Gastroesophageal sphincter (tissue), 4 donors: ENCODE data around the gene SNF8. TPM values are rescaled to one million over a fixed set of nuclear protein-coding genes. Genes with fewer than 3 reads are reported as not detected.

ENCODE experiments used
- ATAC-seq: fragments of 150-250 bp; one replicate; pipeline ENCODE4 v1.9.1; 2016; ENCODE audit warnings: mild to moderate bottlenecking, moderate library complexity
- H3K27ac ChIP-seq, 4 donors: fragments of 200-600 bp; sonication (generic) in 3 of 4; 1 replicate in 3 of 4; 2 replicates in 1 of 4; pipeline ENCODE4 v1.5.1; 2016 to 2019
- H3K27me3 ChIP-seq: fragments of 200-600 bp; sonication (generic); one replicate; pipeline ENCODE4 v1.5.1; 2019
- H3K36me3 ChIP-seq, 2 donors: fragments of 200-600 bp; sonication (generic); one replicate each; pipeline ENCODE4 v1.5.1; 2019; ENCODE audit warnings: control low read depth in 1 of 2
- H3K4me1 ChIP-seq, 3 donors: fragments of 200-600 bp; sonication (generic); 1 replicate in 2 of 3; 2 replicates in 1 of 3; pipeline ENCODE4 v1.5.1; 2016 to 2019; ENCODE audit warnings: control low read depth in 2 of 3
- H3K4me3 ChIP-seq, 2 donors: fragments of 200-600 bp; sonication (generic); one replicate each; pipeline ENCODE4 v1.5.1; 2019; ENCODE audit warnings: mild to moderate bottlenecking in 1 of 2, moderate library complexity in 1 of 2
- H3K9me3 ChIP-seq, 3 donors: fragments of 200-600 bp; sonication (generic); one replicate each; pipeline ENCODE4 v1.5.1; 2017 to 2019; ENCODE audit warnings: control low read depth in 2 of 3
- EP300 ChIP-seq: sonication (generic); formaldehyde crosslinking; IDR thresholded peaks from one replicate; pipeline ENCODE4 v1.6.1; 2017; ENCODE audit warnings: antibody characterized with exemption, mild to moderate bottlenecking
- POLR2A ChIP-seq, 2 donors: fragments of 450-650 bp; IDR thresholded peaks; one replicate each; pipeline ENCODE4 v1.6.1; 2017; ENCODE audit warnings: antibody characterized with exemption in 2 of 2, mild to moderate bottlenecking in 2 of 2, moderate library complexity in 1 of 2
- POLR2AphosphoS5 ChIP-seq: sonication (generic); formaldehyde crosslinking; IDR thresholded peaks from one replicate; pipeline ENCODE4 v1.6.1; 2017; ENCODE audit warnings: antibody characterized with exemption
- WGBS, 2 donors: methylation state at CpG; one replicate each; pipeline ENCODE4 v1.1.5; 2018; ENCODE audit warnings: low coverage in 1 of 2; 5-methylcytosine and 5-hydroxymethylcytosine counted together
- total RNA-seq, 4 donors: library from RNA; depleted of rRNA; stranded (reverse); fragments of >200 nt; gene quantifications; one replicate each; pipeline ENCODE4 v1.1.0, GENCODE V29; 2016
- TF ChIP-seq, protein P1 (sequence below), 4 experiments: fragments of 200-600 bp in 2 of 4; fragments of 450-650 bp in 2 of 4; sonication (generic) in 1 of 4; IDR thresholded peaks; one replicate each; pipeline ENCODE4 v1.5.1; 2017 to 2019; ENCODE audit warnings: antibody characterized with exemption in 4 of 4, mild to moderate bottlenecking in 2 of 4, moderate library complexity in 2 of 4

SNF8 gene
- total RNA-seq, 4 donors from 2014 or later = 74.3 to 127 (median 97.0) TPM

DNA sequence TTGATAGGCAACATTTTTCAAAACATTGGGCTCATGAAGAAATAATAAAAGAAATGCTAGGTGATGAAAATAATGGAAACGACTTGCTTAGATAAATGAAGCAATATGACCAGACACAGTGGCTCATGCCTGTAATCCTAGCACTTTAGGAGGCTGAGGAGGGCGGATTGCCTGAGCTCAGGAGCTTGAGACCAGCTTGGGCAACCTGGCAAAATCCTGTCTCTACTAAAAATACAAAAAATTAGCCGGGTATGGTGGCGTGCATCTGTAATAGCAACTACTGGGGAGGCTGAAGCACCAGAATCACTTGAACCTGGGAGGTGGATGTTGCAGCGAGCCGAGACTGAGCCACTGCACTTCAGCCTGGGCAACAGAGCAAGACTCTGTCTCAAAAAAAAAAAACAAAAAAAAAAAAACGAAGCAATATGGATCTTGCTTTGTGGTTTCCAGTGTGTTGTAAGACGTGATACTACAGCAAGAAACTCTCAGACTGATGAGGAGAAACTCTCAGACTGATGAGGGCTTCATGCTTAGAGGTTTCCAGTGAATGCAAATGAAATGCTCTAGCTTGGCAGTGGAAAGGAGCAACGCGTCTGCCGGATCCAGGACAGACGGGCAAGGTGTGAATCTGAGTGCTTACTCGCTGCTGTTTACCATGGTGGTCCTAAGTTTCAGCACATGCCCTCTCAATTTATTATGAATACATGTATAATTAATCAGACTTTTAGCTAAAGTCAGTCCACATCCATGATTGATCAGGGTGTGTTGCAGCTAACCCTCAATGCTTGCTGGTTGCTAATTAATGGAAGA is 41.0 kb upstream of the SNF8 start:
- H3K4me3 ChIP-seq = no peak overlapping the region
- peaks cover 95% of the 10 kb centered on the region for H3K27me3 ChIP-seq
- H3K4me1 ChIP-seq = no peaks in the 10 kb centered on the region
- H3K9me3 ChIP-seq = peaks cover 0 to 12% (median 0%) of the 10 kb centered on the region in 3 donors
- TF ChIP-seq EP300 = no peak
- TF ChIP-seq POLR2AphosphoS5 = no peak
- no peak for TF ChIP-seq POLR2A (IDR thresholded peaks at IDR 0.05)
- TF ChIP-seq, protein P1, sequence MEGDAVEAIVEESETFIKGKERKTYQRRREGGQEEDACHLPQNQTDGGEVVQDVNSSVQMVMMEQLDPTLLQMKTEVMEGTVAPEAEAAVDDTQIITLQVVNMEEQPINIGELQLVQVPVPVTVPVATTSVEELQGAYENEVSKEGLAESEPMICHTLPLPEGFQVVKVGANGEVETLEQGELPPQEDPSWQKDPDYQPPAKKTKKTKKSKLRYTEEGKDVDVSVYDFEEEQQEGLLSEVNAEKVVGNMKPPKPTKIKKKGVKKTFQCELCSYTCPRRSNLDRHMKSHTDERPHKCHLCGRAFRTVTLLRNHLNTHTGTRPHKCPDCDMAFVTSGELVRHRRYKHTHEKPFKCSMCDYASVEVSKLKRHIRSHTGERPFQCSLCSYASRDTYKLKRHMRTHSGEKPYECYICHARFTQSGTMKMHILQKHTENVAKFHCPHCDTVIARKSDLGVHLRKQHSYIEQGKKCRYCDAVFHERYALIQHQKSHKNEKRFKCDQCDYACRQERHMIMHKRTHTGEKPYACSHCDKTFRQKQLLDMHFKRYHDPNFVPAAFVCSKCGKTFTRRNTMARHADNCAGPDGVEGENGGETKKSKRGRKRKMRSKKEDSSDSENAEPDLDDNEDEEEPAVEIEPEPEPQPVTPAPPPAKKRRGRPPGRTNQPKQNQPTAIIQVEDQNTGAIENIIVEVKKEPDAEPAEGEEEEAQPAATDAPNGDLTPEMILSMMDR (IDR thresholded peaks at IDR 0.05) = no peak
- WGBS, 2 donors = 61 to 71% methylated on average over 8 to 12 of the region's 13 CpGs
- H3K36me3 ChIP-seq = no peaks in the 10 kb centered on the region
- no peak for ATAC-seq
- H3K27ac ChIP-seq = no peak overlapping the region

DNA sequence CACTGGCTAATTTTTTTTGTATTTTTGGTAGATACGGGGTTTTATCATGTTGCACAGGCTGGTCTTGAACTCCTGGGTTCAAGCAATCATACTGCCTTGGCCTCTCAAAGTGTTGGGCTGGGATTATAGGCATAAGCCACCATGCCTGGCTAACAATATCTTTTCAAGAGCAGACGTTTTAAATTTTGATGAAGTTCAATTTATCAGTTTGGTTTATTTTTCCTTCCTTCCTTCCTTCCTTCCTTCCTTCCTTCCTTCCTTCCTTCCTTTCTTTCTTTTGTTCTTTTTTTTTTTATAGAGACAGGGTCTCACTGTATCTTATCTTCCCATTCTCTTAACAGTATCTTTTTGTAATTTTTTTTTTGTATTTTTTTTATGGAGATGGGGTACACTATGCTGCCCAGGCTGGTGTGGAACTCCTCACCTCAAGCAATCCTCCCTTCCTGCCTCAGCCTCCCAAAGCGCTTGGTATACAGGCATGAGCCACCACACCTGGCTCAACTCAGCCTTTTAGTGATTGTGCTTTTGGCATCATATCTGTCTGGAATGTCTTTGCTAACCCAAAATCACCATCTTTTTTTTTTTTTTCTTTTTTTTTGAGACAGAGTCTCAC is 37.4 kb upstream of the SNF8 start:
- Histone ChIP-seq H3K27me3 (peaks cover 81% of the 10 kb centered on the region), H3K36me3 (no peaks in the 10 kb centered on the region)
- 71% methylated on average over 2 of the region's 3 CpGs; no CpG with 5 or more reads in 1 of the 2 donors for WGBS, 2 donors

DNA sequence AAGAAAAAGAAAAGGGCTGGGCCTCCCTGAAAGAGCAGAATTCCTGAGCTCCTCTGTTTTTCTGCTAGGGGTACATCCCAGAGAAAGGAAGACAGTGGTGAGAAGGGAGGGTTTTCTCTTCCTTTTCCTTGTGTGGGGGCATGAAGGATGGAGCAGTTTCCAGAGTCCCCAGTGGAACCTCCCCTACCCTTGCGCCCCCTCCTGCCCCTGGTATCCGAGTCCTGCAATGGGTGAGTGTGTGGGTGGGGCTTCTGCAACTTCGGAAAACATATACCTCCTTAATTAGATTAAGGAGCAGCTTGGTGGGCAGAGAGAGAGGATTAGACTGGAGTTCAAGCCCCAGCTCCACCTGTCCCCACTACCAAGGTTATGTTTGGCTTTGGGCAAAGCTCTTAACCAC is 29.2 kb upstream of the SNF8 start:
- Histone ChIP-seq H3K9me3 (no peaks in the 10 kb centered on the region), H3K4me3 (no peak overlapping the region), H3K4me1 (peaks cover 0 to 10% (median 0%) of the 10 kb centered on the region in 3 donors), H3K27ac (no peak overlapping the region), H3K36me3 (no peaks in the 10 kb centered on the region), H3K27me3 (peaks cover 84% of the 10 kb centered on the region)
- TF ChIP-seq, protein P1 (IDR thresholded peaks at IDR 0.05) = no peak
- TF ChIP-seq POLR2AphosphoS5 = no peak
- TF ChIP-seq EP300 = no peak
- TF ChIP-seq POLR2A (IDR thresholded peaks at IDR 0.05) = no peak
- 40 to 61% methylated on average over 1 to 2 of the region's 3 CpGs for WGBS, 2 donors
- no peak for ATAC-seq

More for the DNA sequence above, 37.4 kb upstream of the SNF8 start:
- H3K9me3 ChIP-seq = peaks cover 0 to 12% (median 0%) of the 10 kb centered on the region in 3 donors
- TF ChIP-seq POLR2AphosphoS5 (no peak), EP300 (no peak), POLR2A (IDR thresholded peaks at IDR 0.05) (no peak)
- TF ChIP-seq, protein P1 (IDR thresholded peaks at IDR 0.05) = no peak
- H3K4me3 ChIP-seq = no peak overlapping the region
- H3K27ac ChIP-seq = no peak overlapping the region
- ATAC-seq = no peak
- H3K4me1 ChIP-seq = no peaks in the 10 kb centered on the region

DNA sequence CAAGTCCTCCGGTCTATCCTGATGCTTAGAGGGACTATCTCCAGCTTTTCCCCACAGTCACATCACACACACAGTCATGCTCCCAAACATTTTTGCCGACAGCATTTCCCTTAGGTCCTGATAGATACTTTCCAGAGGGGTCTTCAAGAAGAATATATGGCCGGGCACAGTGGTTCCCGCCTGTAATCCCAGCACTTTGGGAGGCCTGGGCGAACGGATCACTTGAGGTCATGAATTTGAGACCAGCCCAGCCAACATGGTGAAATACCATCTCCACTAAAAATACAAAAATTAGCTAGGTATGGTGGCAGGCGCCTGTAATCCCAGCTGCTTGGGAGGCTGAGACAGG is 28.1 kb upstream of the SNF8 start:
- TF ChIP-seq POLR2A (IDR thresholded peaks at IDR 0.05) (no peak), EP300 (no peak), POLR2AphosphoS5 (no peak)
- TF ChIP-seq, protein P1 (IDR thresholded peaks at IDR 0.05) = no peak
- no peak for ATAC-seq
- 20% methylated on average over 2 of the region's 7 CpGs; no CpG with 5 or more reads in 1 of the 2 donors for WGBS, 2 donors
- Histone ChIP-seq H3K4me3 (no peak overlapping the region), H3K4me1 (peaks cover 0 to 10% (median 0%) of the 10 kb centered on the region in 3 donors), H3K9me3 (no peaks in the 10 kb centered on the region), H3K36me3 (no peaks in the 10 kb centered on the region), H3K27me3 (peaks cover 91% of the 10 kb centered on the region), H3K27ac (no peak overlapping the region)
